ENCODE measurements around the gene C11orf52. TPM values are rescaled to one million over a fixed set of nuclear protein-coding genes. Genes with fewer than 3 reads are reported as not detected.

The C11orf52 gene
- total and polyA plus RNA-seq, 2 of the 13 experiments (the other 11 are each of a cell fraction or from before 2014, with no cell fraction given), result 7.4 to 11.0 TPM

GRCh38 chr11:111926505-111927391 lies 8.0 kb downstream of the C11orf52 start (continued):
- TF ChIP-seq RERE (CRISPR knock-in tag; IDR thresholded peaks at IDR 0.05; ENCODE audit: low read depth) (no peak), ZC3H4 (CRISPR knock-in tag; IDR thresholded peaks at IDR 0.05; ENCODE audit: borderline replicate concordance) (no peak), HNRNPH1 (optimal IDR thresholded peaks at IDR 0.05; ENCODE audit: low read depth, low read length) (no peak), E2F1 (CRISPR knock-in tag; IDR thresholded peaks at IDR 0.05) (peak; percentile 85; the same call in 1 of the 2 replicates), HNF4G (IDR thresholded peaks at IDR 0.05; ENCODE audit: borderline replicate concordance, low read depth, low read length) (peak; percentile 36; the same call in 1 of the 2 replicates), HNF4G (CRISPR knock-in tag; IDR thresholded peaks at IDR 0.05; ENCODE audit: borderline replicate concordance, low read depth) (peak; percentile 30; the same call in 1 of the 2 replicates), U2AF2 (IDR thresholded peaks at IDR 0.05; ENCODE audit: low read depth, low read length) (no peak), ZNF670 (CRISPR knock-in tag; IDR thresholded peaks at IDR 0.05; ENCODE audit: borderline replicate concordance) (no peak), REL (CRISPR knock-in tag; conservative IDR thresholded peaks at IDR 0.05) (no peak), NR2F2 (IDR thresholded peaks at IDR 0.05; ENCODE audit: borderline replicate concordance, low read depth) (no peak), ZNF704 (CRISPR knock-in tag; IDR thresholded peaks at IDR 0.05; ENCODE audit: borderline replicate concordance) (peak; percentile 74; the same call in 1 of the 2 replicates), HNF4A (CRISPR knock-in tag; IDR thresholded peaks at IDR 0.05) (peak; percentile 77), MLX (CRISPR knock-in tag; IDR thresholded peaks at IDR 0.05) (no peak), MYNN (CRISPR knock-in tag; IDR thresholded peaks at IDR 0.05; ENCODE audit: low read depth) (no peak), KAT2B (IDR thresholded peaks at IDR 0.05; ENCODE audit: borderline replicate concordance, low read depth, low read length) (peak; percentile 19; the same call in 1 of the 2 replicates), MLXIP (CRISPR knock-in tag; IDR thresholded peaks at IDR 0.05; ENCODE audit: borderline replicate concordance) (no peak), NR3C1 (CRISPR knock-in tag; IDR thresholded peaks at IDR 0.05) (no peak)
